Measurements from ENCODE around the gene ARSH. TPM values are rescaled to one million over a fixed set of nuclear protein-coding genes. Genes with fewer than 3 reads are reported as not detected.
"Not testable (repeated sequence)": the region's sequence is repeated elsewhere in the genome, so short reads cannot be mapped to it uniquely, and the experiment has no call there.

The ARSH gene, protein sequence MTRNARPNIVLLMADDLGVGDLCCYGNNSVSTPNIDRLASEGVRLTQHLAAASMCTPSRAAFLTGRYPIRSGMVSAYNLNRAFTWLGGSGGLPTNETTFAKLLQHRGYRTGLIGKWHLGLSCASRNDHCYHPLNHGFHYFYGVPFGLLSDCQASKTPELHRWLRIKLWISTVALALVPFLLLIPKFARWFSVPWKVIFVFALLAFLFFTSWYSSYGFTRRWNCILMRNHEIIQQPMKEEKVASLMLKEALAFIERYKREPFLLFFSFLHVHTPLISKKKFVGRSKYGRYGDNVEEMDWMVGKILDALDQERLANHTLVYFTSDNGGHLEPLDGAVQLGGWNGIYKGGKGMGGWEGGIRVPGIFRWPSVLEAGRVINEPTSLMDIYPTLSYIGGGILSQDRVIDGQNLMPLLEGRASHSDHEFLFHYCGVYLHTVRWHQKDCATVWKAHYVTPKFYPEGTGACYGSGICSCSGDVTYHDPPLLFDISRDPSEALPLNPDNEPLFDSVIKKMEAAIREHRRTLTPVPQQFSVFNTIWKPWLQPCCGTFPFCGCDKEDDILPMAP
- total RNA-seq (2014; rRNA removed; shearing (Covaris generic)): not detected in 2 replicates

- DNase-seq: no peak
- Histone ChIP-seq H3K4me3 (ENCODE audit: insufficient read depth, low read depth, low read length) (no peak within 1 kb of the TSS), H3K27me3 (ENCODE audit: control insufficient read depth, insufficient read depth, low read length) (no peaks in the 10 kb centered on the region), H3K36me3 (replicated peaks; ENCODE audit: control insufficient read depth, insufficient read depth, low read length) (no peaks in the 10 kb centered on the region)
Measured at GRCh38 chrX:3006495-3006894, at the start of gene ARSH. Gene ARSH, plus strand, starts transcription at chrX:3006546. Its CDS starts 67 bp downstream, at chrX:3006613.

GRCh38 chrX:2958199-2958598, 48.1 kb upstream of the ARSH start:
- no peak overlapping the region for H3K4me3 ChIP-seq (ENCODE audit: insufficient read depth, low read depth, low read length)
- H3K27me3 ChIP-seq (ENCODE audit: control insufficient read depth, insufficient read depth, low read length): no peaks in the 10 kb centered on the region
- H3K36me3 ChIP-seq (replicated peaks; ENCODE audit: control insufficient read depth, insufficient read depth, low read length): no peaks in the 10 kb centered on the region
- no peak for DNase-seq

GRCh38 chrX:2960861-2961515, 45.4 kb upstream of the ARSH start:
- peak; percentile 50 for DNase-seq
- Histone ChIP-seq H3K27me3 (ENCODE audit: control insufficient read depth, insufficient read depth, low read length) (no peaks in the 10 kb centered on the region), H3K36me3 (replicated peaks; ENCODE audit: control insufficient read depth, insufficient read depth, low read length) (no peaks in the 10 kb centered on the region), H3K4me3 (ENCODE audit: insufficient read depth, low read depth, low read length) (peak overlapping the region; percentile 22; the same call in 1 of the 2 replicates)

- Histone ChIP-seq H3K36me3 (replicated peaks; ENCODE audit: control insufficient read depth, insufficient read depth, low read length) (no peaks in the 10 kb centered on the region), H3K4me3 (ENCODE audit: insufficient read depth, low read depth, low read length) (peak overlapping the region; percentile 25; the same call in 1 of the 2 replicates), H3K27me3 (ENCODE audit: control insufficient read depth, insufficient read depth, low read length) (no peaks in the 10 kb centered on the region; the same call in 1 of the 2 replicates)
- peak; percentile 57 for DNase-seq
Measured at GRCh38 chrX:2962381-2962780, 44.0 kb upstream of the ARSH start.

DNA sequence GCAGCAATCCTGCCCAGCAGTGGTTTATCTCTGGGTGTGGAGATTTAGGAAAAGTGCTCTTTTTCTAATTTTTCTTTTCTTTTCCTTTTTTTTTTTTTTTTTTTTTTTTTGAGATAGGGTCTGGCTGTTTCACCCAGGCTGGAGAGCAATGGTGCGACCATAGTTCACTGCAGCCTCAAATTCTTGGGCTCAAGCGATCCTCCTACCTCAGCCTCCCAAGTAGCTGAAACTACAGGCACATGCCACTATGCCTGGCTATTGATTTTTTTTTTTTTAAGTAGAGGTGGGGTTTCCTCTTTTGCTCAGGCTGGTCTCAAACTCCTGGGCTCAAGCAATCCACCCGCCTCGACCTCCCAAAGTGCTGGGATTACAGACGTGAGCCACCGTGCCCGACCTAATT, 42.9 kb upstream of the ARSH start:
- not testable (repeated sequence) for H3K36me3 ChIP-seq (replicated peaks; ENCODE audit: control insufficient read depth, insufficient read depth, low read length); H3K27me3 ChIP-seq (ENCODE audit: control insufficient read depth, insufficient read depth, low read length); DNase-seq
- H3K4me3 ChIP-seq (ENCODE audit: insufficient read depth, low read depth, low read length): peak overlapping the region; percentile 55; the same call in 1 of the 2 replicates

DNA sequence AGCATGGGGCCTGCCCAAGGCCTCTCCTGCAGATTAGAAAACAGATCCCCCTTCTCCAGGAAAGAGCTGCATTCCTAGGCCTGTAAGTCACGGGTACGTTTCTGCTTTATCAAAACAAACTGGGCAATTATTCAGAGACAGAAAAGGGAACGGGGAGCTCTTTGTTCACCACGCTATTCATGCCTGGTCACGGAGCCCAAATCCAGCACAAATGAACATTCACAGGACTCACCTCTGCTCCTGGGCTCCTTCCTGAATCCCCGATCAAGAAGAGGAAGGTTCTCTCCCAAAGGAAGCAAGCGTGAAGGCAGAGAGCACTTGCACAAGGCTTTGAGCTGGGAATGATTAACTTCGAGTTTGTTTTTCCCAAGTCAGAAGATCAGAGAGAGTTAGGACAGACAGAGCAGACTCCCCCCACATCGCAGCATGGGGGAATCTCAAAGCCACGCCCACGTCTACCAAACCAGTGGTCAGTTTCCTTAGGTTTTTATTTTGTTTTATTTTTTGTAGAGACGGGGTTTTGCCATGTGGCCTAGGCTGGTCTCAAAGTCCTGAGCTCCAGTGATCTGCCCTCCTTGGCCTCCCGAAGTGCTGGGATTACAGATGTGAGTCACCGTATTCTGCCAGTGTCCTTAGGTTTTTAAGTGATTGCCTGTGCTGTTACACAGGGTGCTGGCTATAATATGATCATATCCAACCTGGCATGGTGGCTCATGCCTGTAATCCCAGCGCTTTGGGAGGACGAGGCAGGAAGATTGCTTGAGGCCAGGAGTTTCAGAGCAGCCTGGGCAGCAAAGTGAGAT, 42.2 kb upstream of the ARSH start:
- DNase-seq; H3K27me3 ChIP-seq (ENCODE audit: control insufficient read depth, insufficient read depth, low read length); H3K36me3 ChIP-seq (replicated peaks; ENCODE audit: control insufficient read depth, insufficient read depth, low read length): not testable (repeated sequence)
- H3K4me3 ChIP-seq (ENCODE audit: insufficient read depth, low read depth, low read length): peak overlapping the region; percentile 55; the same call in 1 of the 2 replicates

DNA sequence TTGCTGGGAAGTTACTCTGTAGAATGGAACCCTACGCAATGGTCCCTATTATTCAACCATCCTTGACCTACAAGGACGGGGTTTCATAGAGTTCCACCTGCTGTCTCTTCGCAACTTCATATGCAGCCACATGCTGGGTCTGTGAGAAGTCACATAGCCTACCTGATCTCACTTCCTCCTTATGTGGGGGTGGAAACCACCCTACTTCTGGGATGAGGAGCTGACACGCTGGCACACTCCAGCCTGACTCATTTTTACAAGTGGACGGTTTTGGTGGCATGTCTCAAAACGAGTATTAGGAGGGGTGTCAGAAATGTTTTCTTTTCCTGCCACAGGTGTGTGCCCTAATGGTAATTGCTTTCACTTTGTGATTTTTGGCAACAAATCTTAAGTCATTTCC, 40.4 kb upstream of the ARSH start:
- no peak overlapping the region for H3K4me3 ChIP-seq (ENCODE audit: insufficient read depth, low read depth, low read length)
- H3K36me3 ChIP-seq (replicated peaks; ENCODE audit: control insufficient read depth, insufficient read depth, low read length): no peaks in the 10 kb centered on the region
- no peak for DNase-seq
- no peaks in the 10 kb centered on the region; the same call in 1 of the 2 replicates for H3K27me3 ChIP-seq (ENCODE audit: control insufficient read depth, insufficient read depth, low read length)

GRCh38 chrX:2967012-2967411, 39.3 kb upstream of the ARSH start:
- DNase-seq: no peak
- H3K36me3 ChIP-seq (replicated peaks; ENCODE audit: control insufficient read depth, insufficient read depth, low read length): no peaks in the 10 kb centered on the region
- H3K27me3 ChIP-seq (ENCODE audit: control insufficient read depth, insufficient read depth, low read length): no peaks in the 10 kb centered on the region; the same call in 1 of the 2 replicates
- no peak overlapping the region for H3K4me3 ChIP-seq (ENCODE audit: insufficient read depth, low read depth, low read length)

- no peak for DNase-seq
- Histone ChIP-seq H3K4me3 (ENCODE audit: insufficient read depth, low read depth, low read length) (no peak overlapping the region), H3K36me3 (replicated peaks; ENCODE audit: control insufficient read depth, insufficient read depth, low read length) (no peaks in the 10 kb centered on the region), H3K27me3 (ENCODE audit: control insufficient read depth, insufficient read depth, low read length) (no peaks in the 10 kb centered on the region; the same call in 1 of the 2 replicates)
Measured at GRCh38 chrX:2967584-2967983, 38.8 kb upstream of the ARSH start.

DNA sequence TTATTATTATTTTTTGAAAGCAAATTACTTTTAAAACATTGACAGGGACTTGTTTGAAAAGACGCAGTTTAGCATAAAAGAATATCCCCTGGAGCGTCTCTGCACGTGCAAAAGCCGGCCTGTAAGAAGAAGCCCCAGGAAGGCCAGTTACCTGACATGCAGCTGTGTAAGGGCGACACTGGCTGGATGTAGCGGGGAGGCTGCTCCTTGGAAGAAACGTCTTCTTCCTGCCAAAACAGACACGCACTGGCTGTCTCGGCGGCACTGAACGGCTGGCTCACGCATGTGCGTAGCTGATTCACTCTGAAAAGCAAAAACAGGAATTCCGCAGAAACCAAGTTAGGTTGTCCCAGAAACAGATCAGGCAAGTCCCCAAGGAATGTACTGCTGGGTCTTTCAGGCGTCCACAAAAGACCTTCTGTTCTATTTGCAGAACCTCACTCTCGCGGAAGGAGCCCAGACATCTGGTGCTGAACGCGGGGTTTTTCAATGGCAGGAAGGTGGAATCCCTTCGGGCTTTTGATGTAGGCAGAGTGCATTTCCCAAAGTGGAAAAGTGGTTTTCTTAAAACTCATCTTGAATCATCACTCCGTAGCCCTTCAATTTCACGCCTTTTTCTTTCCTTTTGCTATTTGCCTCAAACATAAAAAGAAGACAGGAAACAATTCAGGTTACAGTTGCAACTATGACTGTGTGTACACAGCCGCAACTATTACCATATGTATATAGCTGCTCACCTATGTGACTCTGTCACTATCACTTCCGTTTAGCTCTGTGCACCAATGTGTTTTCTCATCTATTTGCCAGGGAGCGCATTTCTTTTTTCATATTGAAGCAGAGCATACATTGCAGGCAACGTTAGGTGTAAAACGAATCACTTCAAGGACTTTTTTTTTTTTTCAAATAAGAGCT, 38.1 kb upstream of the ARSH start:
- Histone ChIP-seq H3K27me3 (ENCODE audit: control insufficient read depth, insufficient read depth, low read length) (no peaks in the 10 kb centered on the region; the same call in 1 of the 2 replicates), H3K36me3 (replicated peaks; ENCODE audit: control insufficient read depth, insufficient read depth, low read length) (no peaks in the 10 kb centered on the region), H3K4me3 (ENCODE audit: insufficient read depth, low read depth, low read length) (no peak overlapping the region)
- DNase-seq: no peak

DNA sequence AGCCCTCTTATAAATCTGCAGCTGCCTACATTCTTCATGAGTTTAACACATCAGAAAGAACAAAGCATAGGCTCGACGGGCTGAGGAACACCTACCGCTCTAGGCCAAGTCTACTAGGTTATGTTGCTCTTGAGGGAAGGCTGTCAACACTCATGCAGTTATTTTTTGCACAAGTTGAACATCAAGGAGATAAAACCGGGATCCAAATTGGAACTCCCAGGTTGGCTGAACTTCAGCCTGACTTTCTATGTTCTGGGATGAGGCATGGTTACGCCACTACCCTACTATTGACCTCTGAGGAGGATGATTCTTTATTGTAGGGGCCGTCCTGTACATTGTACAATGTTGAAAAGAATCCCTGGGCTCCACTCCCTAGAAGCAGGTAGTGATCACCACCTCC, 37.3 kb upstream of the ARSH start:
- no peaks in the 10 kb centered on the region for H3K36me3 ChIP-seq (replicated peaks; ENCODE audit: control insufficient read depth, insufficient read depth, low read length)
- H3K4me3 ChIP-seq (ENCODE audit: insufficient read depth, low read depth, low read length): no peak overlapping the region
- H3K27me3 ChIP-seq (ENCODE audit: control insufficient read depth, insufficient read depth, low read length): no peaks in the 10 kb centered on the region; the same call in 1 of the 2 replicates
- no peak for DNase-seq

GRCh38 chrX:2972391-2972790, 34.0 kb upstream of the ARSH start:
- Histone ChIP-seq H3K4me3 (ENCODE audit: insufficient read depth, low read depth, low read length) (no peak overlapping the region), H3K36me3 (replicated peaks; ENCODE audit: control insufficient read depth, insufficient read depth, low read length) (no peaks in the 10 kb centered on the region), H3K27me3 (ENCODE audit: control insufficient read depth, insufficient read depth, low read length) (no peaks in the 10 kb centered on the region)
- DNase-seq: no peak

DNA sequence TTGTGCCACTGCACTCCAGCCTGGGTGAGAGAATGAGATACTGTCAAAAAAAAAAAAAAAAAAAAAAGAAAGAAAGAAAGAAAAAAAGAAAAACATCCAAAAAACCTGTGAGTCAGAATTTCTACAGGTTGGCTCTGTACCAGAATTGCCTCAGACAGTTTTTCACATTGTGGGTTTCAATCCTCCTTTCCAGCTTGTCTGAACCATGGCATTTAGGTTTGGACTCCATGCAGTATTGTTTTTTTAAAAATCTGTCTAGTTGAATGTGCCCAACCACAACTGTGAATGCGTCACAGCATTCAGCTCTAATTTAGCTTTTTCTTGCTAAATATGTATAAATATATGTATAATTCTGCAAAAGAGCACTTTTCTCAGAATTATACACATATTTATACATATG, 31.4 kb upstream of the ARSH start:
- no peak for DNase-seq
- Histone ChIP-seq H3K27me3 (ENCODE audit: control insufficient read depth, insufficient read depth, low read length) (no peaks in the 10 kb centered on the region), H3K4me3 (ENCODE audit: insufficient read depth, low read depth, low read length) (no peak overlapping the region), H3K36me3 (replicated peaks; ENCODE audit: control insufficient read depth, insufficient read depth, low read length) (no peaks in the 10 kb centered on the region)
